OCI-M2 (cell line): ENCODE results near the gene PFDN4.

Experiments used
- DNase-seq: peaks from one replicate; lab custom pipeline; 2025; ENCODE audit not compliant: unreplicated experiment; lab: John Stamatoyannopoulos, UW

The PFDN4 gene

GRCh38 chr20:54207743-54208547, at the start of gene PFDN4:
Gene PFDN4 (plus strand): TSS chr20:54208087. CDS start chr20:54208101, 14 bp downstream.
- peak; percentile 70 for DNase-seq

- no peak for DNase-seq
These were observed 49.7 kb upstream of the PFDN4 start for GRCh38 chr20:54158226-54158625.

- DNase-seq = no peak
These were observed 49.0 kb upstream of the PFDN4 start for GRCh38 chr20:54158856-54159418.

GRCh38 chr20:54160065-54161007, 47.6 kb upstream of the PFDN4 start:
- no peak for DNase-seq

GRCh38 chr20:54161008-54161820, 46.7 kb upstream of the PFDN4 start:
- DNase-seq = no peak

- no peak for DNase-seq
These were observed 46.1 kb upstream of the PFDN4 start for GRCh38 chr20:54161821-54162149.

- no peak for DNase-seq
These were observed 45.4 kb upstream of the PFDN4 start for GRCh38 chr20:54162378-54163009.

GRCh38 chr20:54163402-54163801, 44.5 kb upstream of the PFDN4 start:
- DNase-seq = no peak

- DNase-seq = no peak
These were observed 42.9 kb upstream of the PFDN4 start for GRCh38 chr20:54165014-54165413.

- DNase-seq = no peak
These were observed 42.1 kb upstream of the PFDN4 start for GRCh38 chr20:54165803-54166202.

- no peak for DNase-seq
These were observed 40.8 kb upstream of the PFDN4 start for GRCh38 chr20:54166987-54167662.

GRCh38 chr20:54167909-54168872, 39.7 kb upstream of the PFDN4 start:
- no peak for DNase-seq

- no peak for DNase-seq
These were observed 38.7 kb upstream of the PFDN4 start for GRCh38 chr20:54168961-54169862.

- DNase-seq = no peak
These were observed 37.8 kb upstream of the PFDN4 start for GRCh38 chr20:54170026-54170471.

GRCh38 chr20:54170963-54171362, 36.9 kb upstream of the PFDN4 start:
- DNase-seq = no peak

- no peak for DNase-seq
These were observed 35.4 kb upstream of the PFDN4 start for GRCh38 chr20:54172532-54172855.

GRCh38 chr20:54172856-54173652, 34.8 kb upstream of the PFDN4 start:
- DNase-seq = no peak
